Spleen (tissue), 11 donors: Measurements from ENCODE around the gene TMEM108. TPM values are rescaled to one million over a fixed set of nuclear protein-coding genes. Genes with fewer than 3 reads are reported as not detected.

ENCODE experiments used
- DNase-seq: peaks from one replicate; pipeline ENCODE4 v3.0.0-alpha.2; 2020
- H3K27ac ChIP-seq, 8 donors: fragments of 200-600 bp; sonication (generic) in 7 of 8; 1 replicate in 4 of 8; 2 replicates in 4 of 8; pipeline versions ENCODE4 v1.5.0 to v1.8.0; 2016 to 2021; ENCODE audit warnings: inconsistent platforms in 4 of 8, mild to moderate bottlenecking in 4 of 8, moderate library complexity in 1 of 8
- H3K27me3 ChIP-seq, 7 donors: fragments of 200-600 bp; sonication (generic) in 6 of 7; replicated peaks in 1 of 7; 1 replicate in 4 of 7; 2 replicates in 3 of 7; pipeline versions ENCODE4 v1.5.0 to v1.8.0; 2016 to 2021; ENCODE audit warnings: inconsistent platforms in 3 of 7, mild to moderate bottlenecking in 1 of 7
- H3K36me3 ChIP-seq, 6 donors: fragments of 200-600 bp; sonication (generic) in 5 of 6; 1 replicate in 4 of 6; 2 replicates in 2 of 6; pipeline versions ENCODE4 v1.5.0 to v1.8.0; 2016 to 2021; ENCODE audit warnings: inconsistent platforms in 2 of 6
- H3K4me1 ChIP-seq, 6 donors: fragments of 200-600 bp; sonication (generic) in 5 of 6; 1 replicate in 3 of 6; 2 replicates in 3 of 6; pipeline versions ENCODE4 v1.5.0 to v1.8.0; 2016 to 2021; ENCODE audit warnings: inconsistent platforms in 3 of 6
- H3K4me3 ChIP-seq, 8 donors: fragments of 200-600 bp; sonication (generic) in 7 of 8; 1 replicate in 4 of 8; 2 replicates in 4 of 8; pipeline versions ENCODE4 v1.5.0 to v1.8.0; 2016 to 2021; ENCODE audit warnings: inconsistent platforms in 4 of 8, mild to moderate bottlenecking in 4 of 8, moderate library complexity in 2 of 8
- H3K9me3 ChIP-seq, 8 donors: fragments of 200-600 bp; sonication (generic) in 7 of 8; 1 replicate in 4 of 8; 2 replicates in 4 of 8; pipeline versions ENCODE4 v1.5.0 to v1.8.0; 2016 to 2021; ENCODE audit warnings: inconsistent platforms in 4 of 8
- CTCF ChIP-seq, 11 experiments: fragments of 200-600 bp in 7 of 11; fragments of 450-650 bp in 4 of 11; sonication (generic) in 4 of 11; IDR thresholded peaks in 8 of 11; conservative IDR thresholded peaks in 3 of 11; 1 replicate in 7 of 11; 2 replicates in 4 of 11; pipeline versions ENCODE4 v1.4.0 to v1.8.0; 2016 to 2021; ENCODE audit warnings: antibody characterized with exemption in 11 of 11, inconsistent platforms in 4 of 11, mild to moderate bottlenecking in 1 of 11
- POLR2A ChIP-seq, 3 donors: fragments of 450-650 bp; IDR thresholded peaks; one replicate each; pipeline ENCODE4 v1.5.1; 2017; ENCODE audit warnings: antibody characterized with exemption in 3 of 3, mild to moderate bottlenecking in 1 of 3
- POLR2AphosphoS5 ChIP-seq, 3 donors: sonication (generic); formaldehyde crosslinking; IDR thresholded peaks; one replicate each; pipeline ENCODE4 v1.5.1; 2017; ENCODE audit warnings: antibody characterized with exemption in 3 of 3
- WGBS, 5 donors: extraction: QIAGEN DNeasy Blood & Tissue Kit in 3 of 5; methylation state at CpG; one replicate each; pipeline versions ENCODE4 v1.1.5 to v1.1.7; 2013 to 2018; 5-methylcytosine and 5-hydroxymethylcytosine counted together
- intact Hi-C: fragments of 100-400 bp; cut with DNase I; formaldehyde crosslinking; loops from one replicate; pipeline ENCODE4 v1.15.0; 2023; ENCODE audit warnings: low total_unique reads
- polyA plus RNA-seq, 3 donors: library from polyadenylated mRNA; stranded (reverse); fragments of 200-250 nt; gene quantifications; one replicate each; pipeline ENCODE4 v1.2.1, GENCODE V29; 2013
- total RNA-seq, 7 donors: library from RNA; depleted of rRNA in 3 of 7; stranded (reverse); fragments of >200 nt in 3 of 7; fragmentation: NEBNext Ultra II Directional in 4 of 7; extraction: Animal tissue kit (Norgen Biotek cat#: 25700) in 4 of 7; gene quantifications; one replicate each; pipeline versions ENCODE4 v1.1.0 to v1.2.1, GENCODE V29; 2016 to 2021
- donor health status: healthy with polysubstance abuse.
- donor health status: DM: no; HTN: no; CAD: no; lungs with moderate emphysema.
- donor health status: DM: no; HTN: no; CAD: no.
- donor health status: Bipolar disorder and iron deficiency.
- donor health status: healthy.
- donor health status: DM: no; HTN: no; CAD: no.
- donor health status: DM: yes; HTN: yes; CAD: no.

TMEM108 gene
- total and polyA plus RNA-seq, 10 donors, result 0.20 to 4.0 (median 1.1) TPM

GRCh38 chr3:133213937-133214336 is 175.7 kb downstream of the TMEM108 start:
- intact Hi-C loops, result no loop called here
- no peak for TF ChIP-seq CTCF (IDR thresholded peaks at IDR 0.05 in 8 of 11, conservative IDR thresholded peaks at IDR 0.05 in 3 of 11)
- TF ChIP-seq POLR2AphosphoS5 (IDR thresholded peaks at IDR 0.05), result no peak
- TF ChIP-seq POLR2A (IDR thresholded peaks at IDR 0.05), result no peak
- WGBS, 5 donors, result 81 to 94% (median 90%) methylated on average over 2 of the region's 2 CpGs

DNA sequence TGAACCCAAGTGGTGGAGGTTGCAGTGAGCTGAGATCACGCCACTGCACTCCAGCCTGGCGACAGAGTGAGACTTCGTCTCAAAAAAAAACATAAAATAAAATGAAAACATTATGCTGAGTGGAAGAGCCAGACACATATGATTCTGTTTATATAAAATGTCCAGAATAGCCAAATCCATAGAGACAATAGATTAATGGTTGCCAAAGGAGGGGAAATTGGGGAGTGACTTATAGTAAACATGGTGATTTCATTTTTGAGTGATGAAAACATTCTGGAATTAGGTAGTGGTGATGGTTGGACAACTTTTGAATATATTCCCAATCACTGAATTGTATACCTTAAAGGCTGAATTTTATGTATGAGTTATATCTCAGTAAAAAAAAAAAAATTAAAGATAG is 189.6 kb downstream of the TMEM108 start:
- H3K36me3 ChIP-seq, result no peaks in the 10 kb centered on the region
- no peaks in the 10 kb centered on the region for H3K27me3 ChIP-seq
- H3K4me1 ChIP-seq, result no peaks in the 10 kb centered on the region
- intact Hi-C loops, result no loop called here
- no peak overlapping the region for H3K27ac ChIP-seq
- TF ChIP-seq POLR2AphosphoS5 (IDR thresholded peaks at IDR 0.05) (no peak), POLR2A (IDR thresholded peaks at IDR 0.05) (no peak), CTCF (IDR thresholded peaks at IDR 0.05 in 8 of 11, conservative IDR thresholded peaks at IDR 0.05 in 3 of 11) (no peak)
- no peak for DNase-seq
- WGBS, 5 donors, result 50 to 94% (median 67%) methylated on average over 3 of the region's 3 CpGs
- peaks cover 0 to 22% (median 11%) of the 10 kb centered on the region in 8 donors for H3K9me3 ChIP-seq
- no peak overlapping the region for H3K4me3 ChIP-seq

More at GRCh38 chr3:133213937-133214336, 175.7 kb downstream of the TMEM108 start:
- peaks cover 11 to 33% (median 24%) of the 10 kb centered on the region in 6 donors for H3K4me1 ChIP-seq
- DNase-seq, result no peak
- H3K27ac ChIP-seq, result no peak overlapping the region
- H3K36me3 ChIP-seq, result no peaks in the 10 kb centered on the region
- peaks cover 0 to 12% (median 4%) of the 10 kb centered on the region in 8 donors for H3K9me3 ChIP-seq
- no peaks in the 10 kb centered on the region for H3K27me3 ChIP-seq
- H3K4me3 ChIP-seq, result no peak overlapping the region

- H3K4me3 ChIP-seq, result no peak overlapping the region
- no peaks in the 10 kb centered on the region for H3K36me3 ChIP-seq
- no peak for DNase-seq
- TF ChIP-seq POLR2AphosphoS5 (IDR thresholded peaks at IDR 0.05) (no peak), CTCF (IDR thresholded peaks at IDR 0.05 in 8 of 11, conservative IDR thresholded peaks at IDR 0.05 in 3 of 11) (no peak), POLR2A (IDR thresholded peaks at IDR 0.05) (no peak)
- H3K27ac ChIP-seq, result no peak overlapping the region
- H3K9me3 ChIP-seq, result peaks cover 0 to 5% (median 0%) of the 10 kb centered on the region in 8 donors
- 67 to 83% (median 80%) methylated on average over 4 of the region's 4 CpGs for WGBS, 5 donors
- no peaks in the 10 kb centered on the region for H3K4me1 ChIP-seq
- intact Hi-C loops, result no loop called here
- H3K27me3 ChIP-seq, result no peaks in the 10 kb centered on the region
These were observed 192.0 kb downstream of the TMEM108 start for GRCh38 chr3:133230195-133230594.

DNA sequence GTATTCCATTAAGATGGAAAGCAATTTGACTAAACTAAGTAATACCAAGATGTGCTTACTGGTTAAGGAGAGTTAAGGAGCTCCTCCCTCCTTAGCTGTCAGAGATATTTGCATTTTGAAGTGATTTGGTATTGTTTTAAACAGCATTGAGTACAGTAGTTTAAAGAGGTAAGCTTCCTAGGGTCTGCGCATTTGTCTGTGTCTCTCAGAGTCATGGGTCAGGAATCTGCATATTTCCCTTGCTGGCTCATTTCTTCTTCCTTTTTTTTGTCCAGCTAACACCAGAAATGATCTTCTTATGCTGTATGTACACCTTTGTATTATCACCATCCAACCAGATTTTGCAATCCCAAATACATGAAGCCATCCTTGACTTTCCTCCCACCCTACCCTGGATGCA is 198.7 kb downstream of the TMEM108 start:
- TF ChIP-seq POLR2A (IDR thresholded peaks at IDR 0.05) (no peak), POLR2AphosphoS5 (IDR thresholded peaks at IDR 0.05) (no peak), CTCF (IDR thresholded peaks at IDR 0.05 in 8 of 11, conservative IDR thresholded peaks at IDR 0.05 in 3 of 11) (no peak)
- no peak for DNase-seq
- Histone ChIP-seq H3K9me3 (no peaks in the 10 kb centered on the region), H3K4me3 (no peak overlapping the region), H3K27ac (no peak overlapping the region), H3K36me3 (no peaks in the 10 kb centered on the region), H3K4me1 (no peaks in the 10 kb centered on the region), H3K27me3 (no peaks in the 10 kb centered on the region)
- 87 to 100% (median 93%) methylated on average over 1 of the region's 1 CpG for WGBS, 5 donors
- intact Hi-C loops, result no loop called here
